ENCODE measurements around the gene REV1. TPM values are rescaled to one million over a fixed set of nuclear protein-coding genes. Genes with fewer than 3 reads are reported as not detected.

Gene REV1
- total and polyA plus RNA-seq, 2 of the 13 experiments (the other 11 are each of a cell fraction or from before 2014, with no cell fraction given), result 49.1 to 71.8 TPM

DNA sequence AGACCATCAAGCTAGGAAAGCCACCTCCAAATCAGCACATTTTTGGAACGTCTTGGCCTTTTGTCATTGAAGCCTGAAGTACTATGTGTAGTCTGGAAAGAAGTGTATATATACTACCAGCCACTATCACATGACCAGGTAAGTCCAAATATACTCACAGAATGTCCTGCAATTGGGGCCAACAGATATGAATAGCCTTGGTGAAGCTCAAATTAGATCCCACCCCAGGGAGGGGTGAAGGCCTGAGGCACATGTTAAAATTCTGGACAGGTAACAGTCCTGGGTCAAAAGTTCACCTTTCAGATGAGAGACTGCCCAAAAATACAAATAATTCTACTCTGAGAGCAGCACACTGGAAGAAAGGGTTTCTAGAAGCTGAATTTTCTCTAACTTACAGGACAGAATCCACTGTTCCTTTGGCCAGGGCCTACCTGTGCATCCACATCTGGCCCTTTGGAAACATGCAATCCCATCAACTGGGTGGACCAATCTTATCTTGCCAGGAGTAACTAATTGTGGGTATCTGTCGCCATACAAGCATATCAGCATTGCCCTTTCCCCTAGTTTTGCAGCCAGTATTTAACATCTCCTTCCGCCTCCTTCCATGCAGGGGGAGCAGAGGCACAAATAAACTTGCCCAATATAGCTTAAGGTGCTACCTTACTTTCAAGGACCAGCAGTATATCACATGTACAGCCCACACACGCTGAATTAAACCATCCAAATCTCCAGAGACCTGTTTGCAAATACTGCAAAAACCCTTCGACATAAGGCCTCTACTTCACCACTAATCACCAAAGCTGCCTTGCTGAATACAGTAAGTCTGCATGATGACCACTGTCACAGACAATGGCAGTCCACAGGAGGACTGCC, 84.8 kb downstream of the REV1 start:
- H4K20me1 ChIP-seq (ENCODE audit: insufficient read depth, low read length), result no peaks in the 10 kb centered on the region
- no peaks in the 10 kb centered on the region for H3K79me2 ChIP-seq (ENCODE audit: insufficient read depth, low read length)
- peak overlapping the region; percentile 70 for H3K27ac ChIP-seq (ENCODE audit: extremely low read length, insufficient read depth, low read length)
- no peak for ATAC-seq
- H3K4me3 ChIP-seq (replicated peaks in 1 of 3; ENCODE audit: insufficient read depth in 1 of 3, low read depth in 2 of 3, low read length in 3 of 3), result no peak overlapping the region
- H3K9ac ChIP-seq (ENCODE audit: insufficient read depth, low read depth, low read length), result no peak overlapping the region
- no peak overlapping the region for H2AFZ ChIP-seq (ENCODE audit: low read length)
- WGBS (ENCODE audit: low lambda C conversion rate), result 97% methylated on average over 5 of the region's 5 CpGs
- intact Hi-C loops (cut with micrococcal nuclease; ENCODE audit: unreplicated experiment), result no loop called here
- DNase-seq (ENCODE audit: low spot score), result no peak
- no peak overlapping the region for H3K4me2 ChIP-seq (ENCODE audit: low read depth, low read length)
- no peaks in the 10 kb centered on the region for H3K27me3 ChIP-seq (ENCODE audit: control insufficient read depth in 1 of 2, insufficient read depth in 2 of 2, low read length in 2 of 2)
- H3K4me1 ChIP-seq (ENCODE audit: insufficient read depth, low read length), result peaks cover 30% of the 10 kb centered on the region
- in situ Hi-C loops (cut with HindIII; ENCODE audit: extremely low pct_ligation_motif_present, low pct_unique_long_range_greater_than_20kb), result no loop called here
- CTCF ChIA-PET (ENCODE audit: low intra/inter-chr PET ratio, low total read pairs), result no interaction called here
- no peak for FAIRE-seq
- H3K9me3 ChIP-seq (ENCODE audit: low read length), result no peaks in the 10 kb centered on the region
- BruUV-seq (replicated peaks), result no TSS peak
- peaks cover 18 to 65% of the 10 kb centered on the region in 2 experiments for H3K36me3 ChIP-seq (replicated peaks in 1 of 2; ENCODE audit: control insufficient read depth in 1 of 2, insufficient read depth in 2 of 2, low read length in 2 of 2)
- POLR2A ChIA-PET, result interaction anchor here (4.0 kb wide), 1 partner anchor 68 kb away, joined by 24 read pairs; the partner anchor contains the start of genes EIF5B and TXNDC9
- TF ChIP-seq ZNF773 (CRISPR knock-in tag; IDR thresholded peaks at IDR 0.05; ENCODE audit: borderline replicate concordance), result no peak
- TF ChIP-seq POLR2AphosphoS5 (IDR thresholded peaks at IDR 0.05; ENCODE audit: low read depth, low read length), result 0 out of 2 replicates have a peak, but pooled peaks have one; percentile 49
- TF ChIP-seq RBM22 (optimal IDR thresholded peaks at IDR 0.05; ENCODE audit: low read length), result peak; percentile 82

DNA sequence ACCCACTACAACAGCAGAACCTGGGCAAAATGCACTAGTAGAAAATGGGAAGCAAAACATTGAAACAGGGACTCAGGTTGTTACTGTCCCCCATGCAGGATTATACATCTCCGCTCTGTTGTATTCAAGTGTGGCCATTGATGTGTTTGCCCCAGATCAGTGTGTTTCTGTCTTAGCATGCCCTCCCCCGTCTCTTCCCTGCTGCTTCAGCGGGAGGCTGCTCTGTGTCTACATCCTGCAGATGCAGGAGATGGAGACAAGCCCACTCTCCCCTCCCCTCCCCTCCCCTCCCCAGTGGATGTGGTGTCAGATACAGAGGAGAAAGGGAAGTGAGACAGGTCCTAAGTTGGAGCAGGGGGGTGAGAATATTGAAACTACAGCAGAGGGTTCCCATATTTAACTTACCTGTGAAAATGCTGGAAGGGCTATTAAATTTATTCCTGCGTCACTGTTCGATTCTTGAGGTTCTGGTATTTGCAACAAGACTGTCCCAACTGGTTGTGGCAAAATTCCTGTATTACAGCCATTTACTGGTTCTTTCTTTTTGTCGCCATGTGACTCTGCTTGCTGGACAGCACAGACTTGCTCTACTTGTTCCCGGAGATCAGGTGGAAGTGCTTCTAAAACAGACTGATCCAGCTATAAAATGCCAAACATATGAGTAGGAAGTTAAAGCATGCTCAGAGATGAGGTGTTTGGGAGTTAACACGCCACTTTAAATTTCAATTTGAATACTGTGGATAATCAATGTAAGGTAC, 85.6 kb downstream of the REV1 start:
- POLR2A ChIA-PET, result interaction anchor here (1.0 to 4.0 kb wide), 3 partner anchors 11 to 224 kb away, joined by 3 to 24 read pairs (median 5); partner anchors contain the start of genes EIF5B, MITD1, MRPL30 and TXNDC9
- Histone ChIP-seq H3K27ac (ENCODE audit: extremely low read length, insufficient read depth, low read length) (peak overlapping the region; percentile 70), H4K20me1 (ENCODE audit: insufficient read depth, low read length) (no peaks in the 10 kb centered on the region), H3K79me2 (ENCODE audit: insufficient read depth, low read length) (no peaks in the 10 kb centered on the region), H3K4me1 (ENCODE audit: insufficient read depth, low read length) (peaks cover 30% of the 10 kb centered on the region), H2AFZ (ENCODE audit: low read length) (no peak overlapping the region), H3K9ac (ENCODE audit: insufficient read depth, low read depth, low read length) (peak overlapping the region; percentile 17), H3K27me3 (ENCODE audit: control insufficient read depth in 1 of 2, insufficient read depth in 2 of 2, low read length in 2 of 2) (no peaks in the 10 kb centered on the region), H3K4me2 (ENCODE audit: low read depth, low read length) (peak overlapping the region; percentile 40), H3K4me3 (replicated peaks in 1 of 3; ENCODE audit: insufficient read depth in 1 of 3, low read depth in 2 of 3, low read length in 3 of 3) (no peak overlapping the region), H3K36me3 (replicated peaks in 1 of 2; ENCODE audit: control insufficient read depth in 1 of 2, insufficient read depth in 2 of 2, low read length in 2 of 2) (peaks cover 17 to 65% of the 10 kb centered on the region in 2 experiments), H3K9me3 (ENCODE audit: low read length) (no peaks in the 10 kb centered on the region)
- intact Hi-C loops (cut with micrococcal nuclease; ENCODE audit: unreplicated experiment) (no loop called here), in situ Hi-C loops (cut with HindIII; ENCODE audit: extremely low pct_ligation_motif_present, low pct_unique_long_range_greater_than_20kb) (no loop called here)
- DNase-seq (ENCODE audit: low spot score), result no peak
- no TSS peak for BruUV-seq (replicated peaks)
- ATAC-seq, result peak; percentile 34
- no peak for FAIRE-seq
- 96% methylated on average over 8 of the region's 8 CpGs for WGBS (ENCODE audit: low lambda C conversion rate)
- CTCF ChIA-PET (ENCODE audit: low intra/inter-chr PET ratio, low total read pairs), result no interaction called here
- TF ChIP-seq CEBPB (IDR thresholded peaks at IDR 0.05; ENCODE audit: borderline replicate concordance, low read depth, low read length) (no peak), MTA1 (CRISPR knock-in tag; IDR thresholded peaks at IDR 0.05; ENCODE audit: borderline replicate concordance) (no peak), IRX3 (CRISPR knock-in tag; IDR thresholded peaks at IDR 0.05; ENCODE audit: borderline replicate concordance, low read depth) (no peak), SATB2 (CRISPR knock-in tag; IDR thresholded peaks at IDR 0.05) (no peak), ZNF646 (CRISPR knock-in tag; IDR thresholded peaks at IDR 0.05) (no peak), SUZ12 (IDR thresholded peaks at IDR 0.05; ENCODE audit: low read depth, low read length) (no peak)
